CD4-positive, alpha-beta T cell treated with Interleukin-6 at 100 ng/mL for 8 hours (primary cell): Measurements from ENCODE around the gene SOCS3.
"Not testable (repeated sequence)": the region's sequence is repeated elsewhere in the genome, so short reads cannot be mapped to it uniquely, and the experiment has no call there.

Source experiments
- DNase-seq: peaks from one replicate; pipeline ENCODE4 v3.0.0-alpha.2; 2020; ENCODE audit warnings: mixed read lengths, low spot score

SOCS3 gene

GRCh38 chr17:78348055-78348770, 11.7 kb downstream of the SOCS3 start:
- DNase-seq: no peak

- DNase-seq: no peak
Observed at GRCh38 chr17:78347453-78347852, 12.4 kb downstream of the SOCS3 start.

DNA sequence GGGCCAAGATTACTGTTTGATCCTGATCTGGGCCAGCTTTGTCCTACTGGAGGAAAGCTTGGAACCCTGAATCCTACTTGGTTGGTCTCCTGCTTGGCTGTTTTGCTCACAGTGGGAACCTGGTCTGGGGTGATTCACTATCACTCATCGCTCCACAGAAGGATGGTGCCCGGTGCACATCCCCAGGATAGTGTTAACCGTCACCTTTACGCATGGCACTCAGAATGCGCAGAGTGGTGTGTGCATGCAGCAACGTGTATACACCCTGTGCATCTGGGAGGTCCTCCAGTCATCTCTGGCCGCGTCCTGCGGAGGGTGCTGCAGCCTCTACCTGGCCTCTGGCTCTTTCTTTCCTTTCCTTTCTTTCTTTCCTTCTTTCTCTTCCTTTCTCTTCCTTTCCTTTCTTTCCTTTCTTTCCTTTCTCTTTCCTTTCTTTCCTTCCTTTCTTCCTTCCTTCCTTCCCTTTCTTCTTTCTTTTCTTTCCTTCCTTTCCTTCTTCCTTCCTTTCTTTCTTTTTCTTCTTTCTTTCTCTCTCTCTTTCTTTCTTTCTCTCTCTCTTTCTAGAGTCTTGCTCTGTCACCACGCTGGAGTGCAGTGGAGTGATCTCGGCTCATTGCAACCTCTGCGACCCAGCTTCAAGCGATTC, 13.1 kb downstream of the SOCS3 start:
- DNase-seq: no peak

- DNase-seq: no peak
Observed at GRCh38 chr17:78345791-78346494, 13.9 kb downstream of the SOCS3 start.

DNA sequence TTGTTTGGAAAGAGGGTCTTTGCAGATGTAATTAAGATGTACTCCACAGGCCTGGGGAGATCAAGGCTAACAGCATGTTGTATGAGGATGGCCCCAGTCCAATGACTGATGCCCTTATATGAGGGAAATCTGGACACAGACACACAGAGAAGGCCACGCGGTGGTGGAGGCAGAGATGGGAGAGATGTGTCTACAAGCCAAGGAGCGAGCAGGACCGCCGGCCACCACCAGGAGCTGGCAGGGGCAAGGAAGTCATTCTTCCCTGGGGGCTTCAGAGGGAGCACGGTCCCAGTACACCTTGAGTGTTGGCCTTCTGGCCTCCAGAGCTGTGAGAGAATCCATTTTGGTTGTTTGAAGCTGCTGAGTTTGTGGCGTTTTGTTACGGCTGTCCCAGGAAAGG, 14.7 kb downstream of the SOCS3 start:
- DNase-seq: no peak

- no peak for DNase-seq
Observed at GRCh38 chr17:78344666-78345065, 15.2 kb downstream of the SOCS3 start.

DNA sequence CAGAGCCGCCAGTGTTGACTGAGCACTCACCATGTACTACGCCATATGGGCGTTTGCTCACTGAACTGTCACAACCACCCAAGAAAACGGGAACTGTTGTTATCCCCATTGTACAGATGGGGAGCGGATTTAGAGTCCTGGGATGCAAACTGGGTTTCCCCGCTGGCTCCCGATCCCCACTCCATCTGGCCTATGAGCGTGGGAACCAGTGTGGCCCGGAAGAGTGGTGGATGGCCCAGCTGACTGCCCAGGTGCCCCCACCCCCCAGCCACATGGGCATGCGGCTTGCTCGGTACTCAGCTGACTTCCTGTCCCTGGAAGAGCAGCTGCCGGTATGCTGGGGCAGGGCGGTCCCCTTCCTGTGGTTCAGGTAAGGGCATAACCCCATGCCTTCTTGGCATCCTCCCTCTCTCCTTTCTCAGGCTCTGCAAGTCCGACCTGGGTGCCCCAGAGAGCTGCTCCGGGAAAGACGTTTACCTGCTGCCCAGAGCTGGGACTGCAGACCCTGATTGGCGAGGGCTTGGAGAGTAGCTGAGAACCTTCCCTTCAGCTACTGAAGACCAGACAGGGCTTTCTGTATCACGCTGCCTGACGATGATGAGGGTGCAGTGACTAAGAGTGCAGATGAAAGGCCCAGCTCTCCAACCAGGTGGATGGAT, 16.2 kb downstream of the SOCS3 start:
- peak; percentile 86 for DNase-seq

GRCh38 chr17:78343187-78343542, 16.7 kb downstream of the SOCS3 start:
- DNase-seq: no peak

GRCh38 chr17:78342449-78343186, 17.3 kb downstream of the SOCS3 start:
- DNase-seq: no peak

DNA sequence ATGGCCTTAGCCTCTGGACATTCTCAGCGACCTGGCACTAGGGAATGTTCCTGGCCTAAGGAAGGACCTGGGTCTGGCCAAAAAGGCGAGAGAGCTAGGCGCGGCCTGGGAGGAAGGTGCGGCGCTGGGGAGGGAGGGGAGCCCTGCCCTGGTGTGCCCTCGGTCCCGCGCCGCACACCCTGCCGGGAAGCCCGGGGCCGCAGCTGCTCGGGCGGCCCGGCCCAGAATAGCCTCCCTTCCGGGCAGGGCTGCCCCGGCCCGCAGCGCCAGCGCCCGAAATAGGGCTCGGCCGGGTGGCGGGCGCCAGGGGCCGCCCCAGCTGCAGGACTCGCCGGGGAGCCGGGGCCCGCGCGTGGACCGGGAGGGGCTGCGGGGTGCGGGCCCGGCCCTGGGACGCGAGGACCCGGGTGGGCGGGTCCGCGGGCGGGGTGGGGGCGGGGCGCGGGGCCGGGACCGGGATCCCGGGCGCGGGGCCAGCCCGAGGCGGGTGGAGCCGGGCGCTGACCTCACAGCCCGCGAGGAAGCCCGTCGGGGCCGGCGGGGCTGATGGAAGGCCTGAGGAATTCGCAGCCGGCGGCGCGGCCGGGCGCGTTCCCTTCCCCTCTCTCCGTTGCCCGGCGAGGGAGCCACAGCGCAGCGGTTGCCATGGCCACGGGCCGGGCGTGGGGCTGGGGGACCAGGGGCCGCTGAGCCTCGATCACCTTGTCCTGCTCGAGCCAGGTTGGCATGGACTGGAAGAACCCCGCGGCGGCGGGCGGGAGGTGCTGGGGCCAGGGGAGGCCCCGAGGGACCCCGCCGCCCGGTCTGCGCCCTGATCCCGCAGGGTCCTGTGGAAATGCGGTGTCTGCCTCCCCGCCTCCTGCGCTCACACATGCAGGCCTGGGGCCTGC, 18.1 kb downstream of the SOCS3 start:
- no peak for DNase-seq

DNA sequence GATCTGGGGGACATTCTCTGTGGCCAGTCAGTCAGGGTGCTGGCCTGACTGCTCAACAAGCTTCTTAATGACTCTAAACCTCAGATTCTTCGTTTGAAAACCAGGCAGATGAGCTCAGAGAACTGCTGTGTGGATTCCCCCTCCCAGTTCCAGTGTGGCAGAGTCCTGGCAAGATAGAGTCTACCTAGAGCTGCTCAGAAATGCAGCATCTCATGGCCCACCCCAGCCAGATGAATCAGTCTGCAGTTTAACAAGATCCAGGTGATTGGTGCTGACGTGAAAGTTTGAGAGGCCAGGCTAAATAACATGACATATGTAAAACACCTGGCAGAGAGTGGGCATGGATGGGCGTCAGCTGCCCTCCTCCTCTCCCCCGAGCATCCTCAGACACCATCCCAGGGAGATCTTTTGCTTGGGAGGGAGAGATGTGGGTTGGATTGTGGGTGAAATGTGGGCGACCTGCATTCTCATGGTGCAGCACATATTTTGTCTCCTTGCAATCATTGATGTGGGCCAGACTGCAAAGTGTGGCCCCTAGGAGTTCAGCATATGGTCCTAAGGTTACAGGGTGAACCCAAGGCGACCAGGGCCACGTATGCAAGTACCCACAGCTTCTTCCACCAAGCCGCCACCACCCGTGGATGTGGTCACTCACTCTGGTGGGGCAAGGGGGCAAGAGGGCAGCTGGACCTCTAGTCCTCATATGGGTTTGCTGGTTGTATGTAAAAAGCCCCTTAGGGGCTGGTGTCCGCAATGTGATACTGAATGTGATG, 19.5 kb downstream of the SOCS3 start:
- no peak for DNase-seq

DNA sequence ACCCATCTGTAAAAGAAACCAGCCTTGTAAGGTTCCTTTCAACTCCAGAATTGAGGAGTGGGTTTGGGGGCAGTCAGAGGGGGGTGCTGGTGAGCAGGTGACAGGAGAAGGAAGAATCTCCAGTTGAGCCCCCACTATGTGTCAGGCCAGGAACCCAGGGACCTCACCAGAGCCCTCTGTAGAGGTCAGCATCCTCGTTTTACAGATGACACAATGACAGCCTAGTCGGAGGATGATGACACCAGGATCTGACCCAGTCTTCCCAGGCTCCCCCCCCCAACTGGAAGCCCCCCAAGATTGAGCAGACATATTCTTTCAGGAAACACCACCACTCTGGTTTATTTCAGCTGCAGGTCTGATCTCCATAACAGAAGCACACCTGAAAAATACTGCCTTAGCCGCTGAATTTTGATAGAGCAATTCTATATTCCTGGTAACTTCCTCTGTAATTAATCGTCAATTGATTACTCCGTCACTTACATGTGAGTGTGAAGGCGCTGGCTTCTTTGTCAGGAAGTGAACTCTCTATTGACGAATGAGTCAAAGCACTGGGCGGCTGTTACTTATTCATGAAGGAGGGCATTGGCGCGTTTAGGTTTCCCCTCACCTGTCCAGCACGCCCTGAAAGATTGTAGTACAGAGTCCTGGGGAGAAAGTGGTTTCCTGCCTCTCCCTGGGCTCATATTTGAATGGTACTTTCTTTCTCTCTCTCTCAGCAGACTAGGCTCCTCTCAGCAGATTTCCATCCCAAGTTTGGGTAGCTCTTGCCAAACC, 21.2 kb downstream of the SOCS3 start:
- DNase-seq: peak; percentile 63

DNA sequence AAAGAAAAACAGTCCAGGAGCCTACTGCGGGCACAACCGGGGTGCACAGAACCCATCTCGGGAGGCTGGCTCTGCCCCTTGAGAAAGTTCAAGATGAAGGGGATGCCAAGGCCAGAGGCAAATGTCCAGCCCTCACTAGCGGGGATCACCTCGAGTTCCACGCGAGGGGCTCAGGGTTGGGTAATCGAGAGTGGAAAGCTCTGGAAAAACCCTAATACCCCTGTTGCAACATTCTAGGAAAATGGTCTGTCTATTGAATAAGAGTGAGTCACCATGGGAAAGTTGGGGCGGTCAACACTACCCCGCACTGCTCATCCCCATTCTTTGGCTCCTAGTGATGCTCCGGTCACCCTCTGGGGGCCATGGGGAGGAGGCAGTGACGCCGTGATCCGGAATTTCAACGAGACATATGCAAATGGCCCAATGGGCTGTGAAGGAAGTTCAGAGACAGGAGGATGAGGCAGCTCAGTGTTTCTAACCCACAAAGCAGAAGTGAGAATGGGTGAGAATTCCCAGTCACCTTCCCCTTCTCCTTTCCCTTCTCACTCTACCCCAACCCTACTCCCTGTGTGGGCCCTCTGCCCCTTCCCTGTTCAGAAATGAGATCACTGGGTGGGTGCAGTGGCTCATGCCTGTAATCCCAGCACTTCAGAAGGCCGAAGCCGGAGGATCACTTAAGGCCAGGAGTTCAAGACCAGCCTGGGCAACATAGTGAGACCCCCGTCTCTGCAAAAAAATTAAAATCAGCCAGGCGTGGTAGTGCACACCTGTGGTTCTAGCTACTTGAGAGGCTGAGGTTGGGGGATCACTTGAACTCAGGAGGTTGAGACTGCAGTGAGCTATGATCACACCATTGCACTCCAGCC, 22.4 kb downstream of the SOCS3 start:
- DNase-seq: no peak

DNA sequence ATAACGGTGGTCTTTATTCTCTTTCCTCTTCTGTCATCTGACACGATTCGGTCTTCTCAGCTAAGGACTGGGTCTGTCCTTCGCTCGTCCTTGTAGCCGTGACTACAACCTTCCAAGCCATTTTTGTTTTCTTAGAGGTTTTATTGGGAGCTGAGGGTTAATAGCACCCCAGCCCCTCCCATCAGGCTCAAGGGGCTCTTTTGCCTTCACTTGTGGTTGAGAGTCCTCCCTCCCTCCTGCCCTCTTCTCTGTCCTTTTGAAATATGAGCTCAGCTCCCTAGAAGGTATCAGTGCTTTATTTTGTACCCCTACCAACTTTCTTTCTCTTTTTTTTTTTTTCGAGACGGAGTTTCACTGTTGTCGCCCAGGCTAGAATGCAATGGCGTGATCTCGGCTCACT, 24.7 kb downstream of the SOCS3 start:
- no peak for DNase-seq

DNA sequence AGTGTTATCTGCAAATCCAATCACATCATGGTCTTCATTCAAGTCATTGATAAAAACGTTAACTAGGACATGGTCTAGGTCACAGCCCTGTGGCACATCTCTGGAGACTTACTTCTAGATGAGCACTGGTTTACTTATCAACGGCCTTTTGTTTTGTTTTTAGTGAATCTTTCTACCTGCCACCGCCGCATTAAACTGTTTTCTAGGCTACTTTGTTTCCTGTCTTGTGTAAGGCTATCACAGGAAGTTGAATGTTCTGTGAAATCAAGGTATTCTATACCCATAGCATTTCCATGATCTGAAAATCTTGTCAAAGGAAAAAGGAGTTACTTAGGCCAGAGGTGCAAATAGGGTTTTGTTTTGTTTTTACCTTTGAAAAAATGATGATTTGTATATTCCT, 26.9 kb downstream of the SOCS3 start:
- peak; percentile 35 for DNase-seq

- DNase-seq: not testable (repeated sequence)
Observed at GRCh38 chr17:78331355-78331754, 28.5 kb downstream of the SOCS3 start.

DNA sequence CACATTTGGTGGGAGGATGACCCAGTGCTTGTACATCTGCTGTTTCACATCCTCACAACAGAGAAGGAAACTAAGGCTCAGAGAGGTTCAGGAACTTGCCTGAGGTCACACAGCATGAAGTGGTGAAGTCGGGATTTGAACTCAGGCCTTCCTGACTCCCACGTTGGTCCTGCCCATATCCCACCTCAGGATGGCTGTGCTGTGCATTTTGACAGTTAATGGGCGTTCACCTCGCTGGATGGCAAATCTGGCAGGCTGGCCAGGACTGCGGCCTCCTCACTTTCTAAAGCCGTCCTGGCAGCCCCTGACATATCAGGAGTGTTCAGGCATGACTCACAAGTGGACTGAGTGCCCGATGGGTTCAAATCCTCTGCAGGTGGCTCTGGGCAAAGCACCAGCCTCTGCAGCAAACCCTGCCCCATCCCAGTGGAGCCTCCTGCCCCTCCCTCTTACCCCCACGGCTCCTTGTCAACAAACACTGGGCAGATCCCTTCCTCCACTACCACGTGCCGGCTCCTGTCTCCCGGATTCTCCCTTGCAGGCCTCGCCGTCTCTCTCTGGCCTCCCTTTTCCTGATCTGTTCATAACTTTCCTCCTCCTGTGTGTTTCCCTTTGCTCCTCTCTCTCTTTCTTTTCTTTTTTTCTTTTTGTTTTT, 29.2 kb downstream of the SOCS3 start:
- DNase-seq: no peak
